Smooth muscle cell (in vitro differentiated cells): Measurements from ENCODE around the gene FMN2. TPM values are rescaled to one million over a fixed set of nuclear protein-coding genes. Genes with fewer than 3 reads are reported as not detected.

ENCODE experiments used
- DNase-seq: peaks from one replicate; lab custom pipeline; 2025; ENCODE audit not compliant: unreplicated experiment; lab: John Stamatoyannopoulos, UW
- H2AFZ ChIP-seq: fragments of 200-600 bp; sonication (generic); 2 replicates; pipeline ENCODE4 v1.6.0; 2016; ENCODE audit warnings: antibody characterized with exemption, low read depth, mild to moderate bottlenecking
- H3F3A ChIP-seq: fragments of 200-600 bp; sonication (generic); 2 replicates; pipeline ENCODE4 v1.6.0; 2017; ENCODE audit warnings: antibody characterized with exemption, low read depth
- H3K27ac ChIP-seq: fragments of 200-600 bp; sonication (generic); 2 replicates; pipeline ENCODE4 v1.5.1; 2016; ENCODE audit warnings: low read depth, mild to moderate bottlenecking
- H3K27me3 ChIP-seq: fragments of 200-600 bp; sonication (generic); 2 replicates; pipeline ENCODE4 v1.6.1; 2016; ENCODE audit warnings: low read depth, mild to moderate bottlenecking
- H3K36me3 ChIP-seq: fragments of 200-600 bp; sonication (generic); 2 replicates; pipeline ENCODE4 v1.5.1; 2016; ENCODE audit warnings: low read depth
- H3K4me1 ChIP-seq: fragments of 200-600 bp; sonication (generic); 2 replicates; pipeline ENCODE4 v1.5.1; 2016; ENCODE audit warnings: low read depth
- H3K4me2 ChIP-seq: fragments of 200-600 bp; sonication (generic); 2 replicates; pipeline ENCODE4 v1.6.0; 2016; ENCODE audit warnings: mild to moderate bottlenecking
- H3K4me3 ChIP-seq: fragments of 200-600 bp; sonication (generic); 2 replicates; pipeline ENCODE4 v1.5.1; 2016; ENCODE audit warnings: mild to moderate bottlenecking
- H3K79me2 ChIP-seq: fragments of 200-600 bp; sonication (generic); 2 replicates; pipeline ENCODE4 v1.6.0; 2016; ENCODE audit warnings: low read depth, mild to moderate bottlenecking
- H3K9ac ChIP-seq: fragments of 200-600 bp; sonication (generic); 2 replicates; pipeline ENCODE4 v1.6.0; 2016; ENCODE audit warnings: low read depth
- H3K9me3 ChIP-seq: fragments of 200-600 bp; sonication (generic); replicated peaks from 2 replicates; pipeline ENCODE4 v1.5.1; 2016; ENCODE audit warnings: low read depth
- H4K20me1 ChIP-seq: fragments of 200-600 bp; sonication (generic); 2 replicates; pipeline ENCODE4 v1.6.0; 2016; ENCODE audit warnings: low read depth
- CTCF ChIP-seq: fragments of 200-600 bp; sonication (generic); IDR thresholded peaks from 2 replicates; pipeline ENCODE4 v1.5.1; 2017; ENCODE audit warnings: borderline replicate concordance, mild to moderate bottlenecking, antibody characterized with exemption; ENCODE audit not compliant: insufficient read depth, poor library complexity, severe bottlenecking
- WGBS: methylation state at CpG from one replicate; pipeline ENCODE4 v1.1.7; 2016; ENCODE audit warnings: low lambda C conversion rate; 5-methylcytosine and 5-hydroxymethylcytosine counted together
- polyA plus RNA-seq: library from polyadenylated mRNA; unstranded; fragments of >200 nt; fragmentation: Nextera tagmentation; extraction: Ambion mirVana; gene quantifications from 2 replicates; pipeline ENCODE4 v1.2.1, GENCODE V29; 2016
- total RNA-seq: library from RNA; depleted of rRNA; stranded (reverse); fragments of >200 nt; gene quantifications from 2 replicates; pipeline ENCODE4 v1.2.3, GENCODE V29; 2014

FMN2 gene
- total and polyA plus RNA-seq, 2 experiments from 2014 or later = 1.9 to 6.2 TPM

- H3K4me2 ChIP-seq = no peak overlapping the region
Observed at GRCh38 chr1:240500647-240501046, 409.0 kb downstream of the FMN2 start.

GRCh38 chr1:240501115-240501514 is 409.4 kb downstream of the FMN2 start:
- no peak overlapping the region for H3K4me3 ChIP-seq
- no peaks in the 10 kb centered on the region for H3K9me3 ChIP-seq
- no peaks in the 10 kb centered on the region for H4K20me1 ChIP-seq
- no peak for TF ChIP-seq CTCF
- H3K27me3 ChIP-seq = no peaks in the 10 kb centered on the region
- no peak overlapping the region for H3K27ac ChIP-seq
- no peaks in the 10 kb centered on the region for H3K79me2 ChIP-seq
- H3K4me2 ChIP-seq = no peak overlapping the region
- H3K36me3 ChIP-seq = no peaks in the 10 kb centered on the region
- H3F3A ChIP-seq = peaks cover 16% of the 10 kb centered on the region
- WGBS = 81% methylated on average over 2 of the region's 2 CpGs
- no peak for DNase-seq
- no peak overlapping the region for H2AFZ ChIP-seq
- H3K4me1 ChIP-seq = no peaks in the 10 kb centered on the region
- no peak overlapping the region for H3K9ac ChIP-seq

More at GRCh38 chr1:240500647-240501046, 409.0 kb downstream of the FMN2 start:
- Histone ChIP-seq H3K9me3 (no peaks in the 10 kb centered on the region), H4K20me1 (no peaks in the 10 kb centered on the region), H3F3A (peaks cover 16% of the 10 kb centered on the region), H3K9ac (no peak overlapping the region), H3K27ac (no peak overlapping the region), H2AFZ (no peak overlapping the region), H3K79me2 (no peaks in the 10 kb centered on the region), H3K36me3 (no peaks in the 10 kb centered on the region), H3K27me3 (no peaks in the 10 kb centered on the region), H3K4me1 (no peaks in the 10 kb centered on the region), H3K4me3 (no peak overlapping the region)
- WGBS = 93% methylated on average over 4 of the region's 4 CpGs
- DNase-seq = no peak
- no peak for TF ChIP-seq CTCF

GRCh38 chr1:240503036-240503435 is 411.4 kb downstream of the FMN2 start:
- H3K9me3 ChIP-seq = no peaks in the 10 kb centered on the region
- TF ChIP-seq CTCF = no peak
- 73% methylated on average over 4 of the region's 4 CpGs for WGBS

GRCh38 chr1:240503558-240503957 is 411.9 kb downstream of the FMN2 start:
- TF ChIP-seq CTCF = no peak
- H3K27me3 ChIP-seq = no peaks in the 10 kb centered on the region
- no peak overlapping the region for H2AFZ ChIP-seq
- H3K36me3 ChIP-seq = no peaks in the 10 kb centered on the region
- no peaks in the 10 kb centered on the region for H3K79me2 ChIP-seq
- no peaks in the 10 kb centered on the region for H3K4me1 ChIP-seq
- H3K9ac ChIP-seq = no peak overlapping the region
- no peak overlapping the region for H3K4me3 ChIP-seq
- no peak for DNase-seq
- no peaks in the 10 kb centered on the region for H4K20me1 ChIP-seq
- H3F3A ChIP-seq = peaks cover 7% of the 10 kb centered on the region
- H3K9me3 ChIP-seq = no peaks in the 10 kb centered on the region
- 0% methylated on average over 1 of the region's 1 CpG for WGBS
- H3K27ac ChIP-seq = no peak overlapping the region
- no peak overlapping the region for H3K4me2 ChIP-seq

More at GRCh38 chr1:240503036-240503435, 411.4 kb downstream of the FMN2 start:
- Histone ChIP-seq H3K4me2 (no peak overlapping the region), H4K20me1 (no peaks in the 10 kb centered on the region), H2AFZ (no peak overlapping the region), H3K27me3 (no peaks in the 10 kb centered on the region), H3F3A (peaks cover 11% of the 10 kb centered on the region), H3K4me3 (no peak overlapping the region), H3K79me2 (no peaks in the 10 kb centered on the region), H3K9ac (no peak overlapping the region), H3K27ac (no peak overlapping the region), H3K4me1 (no peaks in the 10 kb centered on the region), H3K36me3 (no peaks in the 10 kb centered on the region)
- DNase-seq = no peak
